Astrocyte of the cerebellum (primary cell): ENCODE data around the gene NCAM2.
A peak's percentile ranks its signal among the peaks of the same experiment; 100 is the strongest.

Experiments
- DNase-seq: peaks from one replicate; pipeline ENCODE4 v3.0.0-alpha.2; 2011; ENCODE audit warnings: low read depth
- H3K4me3 ChIP-seq: 2 replicates; pipeline ENCODE4 v1.5.1; 2011; ENCODE audit warnings: mild to moderate bottlenecking, low read depth, low read length, moderate library complexity
- CTCF ChIP-seq: IDR thresholded peaks from 2 replicates; pipeline ENCODE4 v1.5.1; 2012; ENCODE audit warnings: low read length, low read depth, moderate library complexity, mild to moderate bottlenecking; ENCODE audit errors: missing control alignments
- in situ Hi-C: cut with HindIII; loops from 2 replicates; pipeline ENCODE4 v1.10.0; 2017; ENCODE audit warnings: low sequenced_read_pairs

Gene NCAM2

DNA sequence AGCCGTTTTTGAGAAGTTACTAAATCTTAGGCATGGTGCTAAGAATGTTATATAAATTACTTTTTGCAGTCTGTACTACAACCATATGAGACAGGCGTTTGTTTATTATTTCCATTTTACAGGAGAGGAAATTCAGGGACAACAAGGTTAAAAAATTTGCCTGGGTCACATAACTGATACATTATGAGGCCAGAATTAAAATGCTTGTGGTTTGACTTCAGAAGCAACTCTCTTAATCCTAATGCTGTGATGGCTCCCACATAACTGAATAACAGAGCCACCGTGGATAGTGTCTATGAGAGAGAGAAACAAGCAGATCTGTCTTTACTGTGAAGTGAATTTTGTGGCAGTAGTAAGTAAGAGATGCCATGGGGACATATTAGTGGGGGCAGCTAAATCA is 184.9 kb downstream of the NCAM2 start:
- TF ChIP-seq CTCF = no peak
- no peak for DNase-seq

GRCh38 chr21:21184771-21185528 is 186.7 kb downstream of the NCAM2 start:
- no peak for TF ChIP-seq CTCF
- no peak overlapping the region for H3K4me3 ChIP-seq
- in situ Hi-C loops = no loop called here
- no peak for DNase-seq

More for the DNA sequence above, 184.9 kb downstream of the NCAM2 start:
- no peak overlapping the region for H3K4me3 ChIP-seq
- in situ Hi-C loops = no loop called here

- TF ChIP-seq CTCF = no peak
- in situ Hi-C loops = no loop called here
Measured at GRCh38 chr21:21187579-21187978, 189.4 kb downstream of the NCAM2 start.

GRCh38 chr21:21188513-21189195 is 190.4 kb downstream of the NCAM2 start:
- DNase-seq = peak; percentile 26
- TF ChIP-seq CTCF = no peak
- in situ Hi-C loops = no loop called here
- no peak overlapping the region for H3K4me3 ChIP-seq

More at GRCh38 chr21:21187579-21187978, 189.4 kb downstream of the NCAM2 start:
- no peak overlapping the region for H3K4me3 ChIP-seq
- DNase-seq = no peak

DNA sequence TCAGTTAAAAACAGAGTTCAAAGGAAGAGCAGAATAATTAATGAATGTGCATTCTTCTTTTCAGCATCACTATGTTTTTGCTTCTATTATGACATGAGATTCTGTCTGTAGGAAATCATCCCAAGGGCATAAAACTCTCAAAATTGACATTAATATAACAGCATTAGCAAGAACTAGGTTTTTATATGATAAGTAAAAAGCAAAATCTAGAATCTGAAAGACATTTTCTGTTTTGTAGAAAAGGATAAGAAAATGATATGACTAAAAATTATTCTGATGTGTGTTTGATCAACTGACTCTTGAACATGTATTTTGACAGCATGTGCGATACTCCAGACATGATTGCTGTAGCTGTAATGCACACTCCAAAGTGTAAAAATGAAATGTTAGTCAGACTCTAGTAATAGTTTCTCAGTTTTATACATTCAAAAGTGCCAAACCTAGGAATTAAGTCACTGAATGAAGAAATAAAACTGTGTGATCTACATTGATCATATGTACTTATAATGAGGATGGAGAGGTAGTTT is 197.3 kb downstream of the NCAM2 start:
- TF ChIP-seq CTCF = no peak
- H3K4me3 ChIP-seq = no peak overlapping the region
- DNase-seq = no peak
- in situ Hi-C loops = no loop called here

- no peak overlapping the region for H3K4me3 ChIP-seq
- no peak for DNase-seq
- TF ChIP-seq CTCF = no peak
- in situ Hi-C loops = no loop called here
Measured at GRCh38 chr21:21196087-21196486, 197.9 kb downstream of the NCAM2 start.
